ENCODE measurements around the gene NOTO.
"Not testable (repeated sequence)": the region's sequence is repeated elsewhere in the genome, so short reads cannot be mapped to it uniquely, and the experiment has no call there.

The NOTO gene, protein sequence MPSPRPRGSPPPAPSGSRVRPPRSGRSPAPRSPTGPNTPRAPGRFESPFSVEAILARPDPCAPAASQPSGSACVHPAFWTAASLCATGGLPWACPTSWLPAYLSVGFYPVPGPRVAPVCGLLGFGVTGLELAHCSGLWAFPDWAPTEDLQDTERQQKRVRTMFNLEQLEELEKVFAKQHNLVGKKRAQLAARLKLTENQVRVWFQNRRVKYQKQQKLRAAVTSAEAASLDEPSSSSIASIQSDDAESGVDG
- 0 reads per million in 4 donors for total RNA-seq

DNA sequence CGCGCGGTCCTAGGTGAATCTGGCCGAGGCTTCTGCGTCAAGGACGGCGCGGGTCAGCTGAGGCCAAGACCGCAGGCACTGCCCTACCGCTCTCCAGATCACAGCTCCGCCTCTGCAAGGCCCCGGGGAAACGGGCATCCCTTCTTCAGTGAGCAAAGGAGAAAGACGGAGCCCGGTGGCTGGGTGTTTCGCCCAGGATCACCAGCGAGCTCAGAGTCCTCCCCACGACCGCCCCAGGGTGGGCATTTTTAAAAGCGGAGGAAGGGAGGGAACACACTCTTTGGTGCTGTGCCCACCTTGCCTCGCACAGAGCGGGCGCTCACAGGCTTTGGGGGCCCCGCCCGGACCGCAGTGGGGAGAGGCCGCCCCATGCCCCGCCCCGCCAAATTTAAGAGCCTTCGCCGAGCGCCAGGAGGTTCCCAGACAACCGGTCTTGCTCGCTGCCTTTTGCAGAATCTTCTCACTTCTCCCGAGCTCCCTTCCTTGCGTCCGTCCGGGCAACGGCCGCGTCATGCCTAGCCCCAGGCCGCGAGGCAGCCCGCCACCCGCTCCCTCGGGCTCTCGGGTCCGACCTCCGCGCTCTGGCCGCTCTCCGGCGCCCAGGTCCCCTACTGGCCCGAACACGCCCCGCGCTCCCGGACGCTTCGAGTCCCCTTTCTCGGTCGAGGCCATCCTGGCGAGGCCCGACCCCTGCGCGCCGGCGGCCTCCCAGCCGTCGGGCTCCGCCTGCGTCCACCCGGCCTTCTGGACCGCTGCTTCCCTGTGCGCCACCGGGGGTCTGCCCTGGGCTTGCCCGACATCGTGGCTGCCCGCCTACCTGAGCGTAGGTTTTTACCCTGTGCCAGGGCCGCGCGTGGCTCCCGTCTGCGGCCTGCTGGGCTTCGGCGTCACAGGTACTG lies at the start of gene NOTO:
NOTO (plus strand) TSS at position 419 of the 899 bp plus-strand sequence; CDS start at position 512, 93 bp downstream.
- DNase-seq = no peak

DNA sequence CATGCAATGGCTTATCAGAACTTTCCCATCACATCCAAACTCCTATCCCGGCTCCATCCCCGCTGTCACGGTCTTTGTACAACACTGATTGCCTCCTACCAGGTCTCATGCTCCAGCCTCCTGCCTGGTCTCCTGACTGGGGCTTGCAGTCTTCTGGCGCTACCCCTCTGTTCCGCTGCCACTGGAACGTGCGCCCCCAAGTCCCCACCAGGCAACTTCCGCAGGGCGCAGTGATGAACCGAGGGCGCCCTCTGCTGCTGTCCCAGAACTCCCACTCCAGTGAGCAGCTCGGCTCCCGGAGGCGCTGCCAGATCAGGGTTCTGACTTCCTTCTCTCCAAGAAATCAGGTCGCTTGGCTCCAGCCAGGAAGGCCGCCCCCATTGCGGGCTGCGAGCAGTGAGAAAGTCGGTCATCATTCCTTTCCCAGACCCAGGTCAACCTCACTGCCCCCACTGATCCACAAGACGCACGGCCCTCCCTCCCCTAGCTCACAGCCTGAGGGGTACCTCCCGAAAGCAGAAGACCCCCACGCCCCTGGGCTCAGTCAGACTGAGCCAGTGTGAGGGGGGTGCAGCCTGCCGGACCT lies 45.7 kb upstream of the NOTO start:
- DNase-seq = peak in 2 of 5 donors; percentile 6 to 22

DNA sequence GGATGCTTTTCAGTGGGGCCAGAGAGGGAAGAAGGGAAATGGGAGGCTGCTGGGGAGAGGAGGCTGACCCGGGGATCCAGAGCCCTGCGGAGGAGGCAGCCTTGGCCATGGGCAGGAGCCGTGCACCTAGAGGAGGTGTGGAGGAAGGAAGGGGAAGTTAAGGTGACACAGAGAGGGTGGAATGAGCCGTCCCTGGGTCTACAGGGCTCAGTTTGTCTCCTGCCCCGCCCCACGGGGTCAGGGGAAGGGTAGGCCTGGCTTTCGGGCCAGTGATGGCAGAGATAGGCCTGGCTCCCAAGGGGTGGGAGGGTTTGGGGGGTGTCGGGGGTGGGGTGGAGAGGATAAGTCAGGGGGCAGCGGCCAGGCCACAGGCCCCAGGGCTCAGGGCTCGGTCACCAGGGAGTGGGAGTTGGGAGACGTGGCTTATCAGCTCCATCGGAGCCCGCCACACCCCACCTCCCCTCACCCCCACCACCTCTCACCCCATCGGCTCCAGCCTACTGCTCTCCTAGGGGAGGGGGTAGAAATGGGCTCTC lies 39.5 kb upstream of the NOTO start:
- DNase-seq = no peak

DNA sequence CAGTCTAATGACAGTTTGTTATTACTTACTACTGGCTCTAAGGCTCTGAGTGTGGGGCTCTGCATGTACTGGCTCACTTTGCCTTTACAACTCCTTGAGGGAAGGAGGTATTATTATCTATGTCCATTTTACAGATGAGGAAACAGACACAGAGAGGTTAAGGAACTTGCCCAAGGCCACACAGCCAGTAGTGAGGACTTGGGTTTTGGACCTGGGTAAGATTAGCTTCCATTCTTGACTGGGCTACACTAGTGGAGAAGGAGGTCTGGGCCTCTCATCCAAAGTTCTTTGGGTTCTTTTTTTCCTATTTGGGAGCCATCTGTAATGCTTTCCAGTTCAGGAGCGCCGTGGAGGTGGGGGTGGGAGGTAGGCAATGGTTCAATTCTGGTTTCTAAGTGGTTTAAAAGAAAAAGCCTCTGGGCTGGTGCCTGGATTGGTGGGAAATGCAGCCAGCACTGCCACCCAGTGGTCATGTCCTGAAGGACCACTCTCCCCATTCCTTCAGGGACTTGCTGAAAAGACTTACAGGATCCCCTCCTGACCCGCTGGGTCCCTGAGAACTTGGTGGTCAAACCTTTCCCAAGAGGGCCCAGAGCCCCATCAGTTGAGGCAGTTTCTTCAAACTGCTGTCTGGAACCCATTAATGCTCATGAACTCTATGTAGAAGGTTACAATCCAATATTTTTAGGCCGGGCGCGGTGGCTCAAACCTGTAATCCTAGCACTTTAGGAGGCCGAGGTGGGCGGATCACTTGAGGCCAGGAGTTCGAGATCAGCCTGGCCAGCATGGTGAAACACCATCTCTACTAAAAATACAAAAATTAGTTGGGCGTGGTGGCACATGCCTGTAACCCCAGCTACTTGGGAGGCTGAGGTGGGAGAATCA lies 38.6 kb upstream of the NOTO start:
- DNase-seq = peak in 4 of 5 donors; percentile 33 to 53 (median 44)

DNA sequence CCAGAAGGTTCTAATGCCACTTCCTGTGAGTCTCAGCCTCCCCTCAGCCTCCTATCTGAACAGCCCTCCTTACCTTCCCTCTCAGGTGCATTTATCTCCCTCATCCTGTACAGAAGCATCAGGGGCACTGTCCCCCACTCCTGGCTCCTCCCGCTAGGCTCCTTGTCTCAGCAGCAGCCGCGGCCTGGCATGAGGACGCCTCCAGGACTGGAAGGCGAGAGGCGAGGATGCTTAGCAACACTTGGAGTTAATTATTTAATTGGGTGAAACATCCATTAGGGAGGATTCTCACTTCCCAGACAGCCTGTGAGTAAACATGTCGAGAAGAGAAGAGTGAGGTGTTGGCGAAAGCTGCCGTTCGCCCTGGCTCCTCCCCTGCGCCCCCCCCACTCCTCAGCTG lies 36.4 kb upstream of the NOTO start:
- not testable (repeated sequence) for DNase-seq

DNA sequence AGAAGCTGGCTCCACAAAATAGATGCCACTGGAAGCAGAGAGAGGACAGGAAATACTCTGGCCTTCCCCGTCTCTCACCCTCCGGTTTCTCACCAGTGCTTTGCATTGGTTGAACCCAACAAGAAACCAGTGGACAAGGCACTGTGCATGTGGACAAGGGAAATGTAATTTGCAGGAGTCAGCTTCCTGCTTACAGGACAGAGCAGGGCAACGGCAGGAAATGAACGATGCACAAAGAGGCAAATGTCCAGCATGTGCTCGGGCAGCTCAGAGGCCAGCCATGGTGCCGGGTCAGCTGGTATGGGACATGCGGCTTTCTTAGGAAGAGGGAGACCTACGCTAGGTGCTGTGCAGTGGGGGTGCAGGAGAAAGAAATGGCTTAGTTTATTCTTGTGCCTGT lies 35.6 kb upstream of the NOTO start:
- DNase-seq = not testable (repeated sequence)

DNA sequence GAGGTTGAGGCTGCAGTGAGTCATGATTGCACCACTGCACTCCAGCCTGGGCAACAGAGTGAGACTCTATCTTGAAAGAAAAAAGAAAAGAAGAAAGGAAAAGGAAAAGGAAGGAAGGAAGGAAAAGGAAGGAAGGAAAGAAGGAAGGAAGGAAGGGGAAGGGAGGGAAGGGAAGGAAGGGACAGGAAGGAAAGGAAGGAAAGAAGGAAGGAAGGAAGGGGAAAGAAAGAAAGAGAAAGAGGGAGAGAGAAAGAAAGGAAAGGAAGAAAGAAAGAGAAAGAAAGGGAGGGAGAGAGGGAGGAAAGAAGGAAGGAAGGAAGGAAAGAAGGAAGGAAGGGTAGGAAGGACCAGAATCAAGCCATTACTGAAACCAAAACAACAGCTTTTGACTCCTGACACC lies 34.0 kb upstream of the NOTO start:
- not testable (repeated sequence) for DNase-seq

DNA sequence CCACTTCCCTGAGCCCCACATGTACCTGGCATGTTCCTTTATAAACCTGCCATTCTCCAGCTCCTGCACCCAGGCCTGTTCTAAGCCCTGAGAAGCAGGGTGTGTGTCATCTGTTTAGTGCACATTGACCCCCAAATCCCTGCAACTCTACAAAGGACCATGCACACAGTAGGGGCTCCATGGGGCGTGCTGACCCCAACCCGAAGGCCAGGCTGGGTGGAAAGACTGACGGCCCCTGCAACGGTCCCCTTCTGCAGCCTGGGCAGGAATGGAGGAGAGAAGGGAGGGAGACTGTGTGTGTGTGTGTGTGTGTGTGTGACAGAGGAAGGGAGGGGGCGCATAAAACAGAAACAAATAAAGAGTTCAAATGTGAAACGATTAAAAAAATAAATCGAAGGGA lies 32.0 kb upstream of the NOTO start:
- DNase-seq = not testable (repeated sequence)

DNA sequence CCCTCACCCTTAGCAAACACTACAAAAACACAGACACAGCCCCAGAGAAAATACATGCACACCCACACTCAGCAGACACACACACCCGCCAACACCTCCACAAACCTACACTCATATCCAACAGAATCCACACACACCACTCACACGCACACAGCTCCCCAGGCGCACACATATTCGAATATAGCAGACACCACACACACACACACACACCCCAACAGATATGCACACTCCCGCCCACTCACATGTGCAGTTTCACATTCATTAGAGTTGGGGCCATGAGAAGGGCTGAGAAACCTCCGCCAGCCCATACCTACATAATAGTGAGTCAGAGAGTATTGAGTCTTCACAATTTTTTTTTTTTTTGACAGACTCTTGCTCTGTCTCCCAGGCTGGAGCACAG lies 29.4 kb upstream of the NOTO start:
- peak in 1 of 5 donors; percentile 10 for DNase-seq

DNA sequence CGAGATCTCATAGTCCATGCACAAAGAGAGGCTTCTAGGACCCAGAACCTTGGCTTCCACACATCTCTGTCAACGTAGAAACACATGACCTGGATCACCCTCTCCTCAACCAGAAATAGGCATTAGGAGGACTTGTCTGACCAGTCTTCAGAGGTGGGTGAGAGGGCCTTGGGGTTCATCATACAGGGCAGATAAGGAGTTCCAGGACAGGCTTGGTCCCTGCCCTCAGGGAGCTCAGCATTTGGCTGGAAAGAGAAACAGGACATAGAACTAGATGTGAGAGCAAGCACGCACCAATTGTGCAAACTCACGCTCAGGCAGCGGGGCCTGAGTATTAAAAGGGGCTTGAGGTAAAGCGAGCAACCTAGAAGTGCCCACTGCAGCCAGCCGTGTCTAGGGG lies 28.6 kb upstream of the NOTO start:
- DNase-seq = no peak

DNA sequence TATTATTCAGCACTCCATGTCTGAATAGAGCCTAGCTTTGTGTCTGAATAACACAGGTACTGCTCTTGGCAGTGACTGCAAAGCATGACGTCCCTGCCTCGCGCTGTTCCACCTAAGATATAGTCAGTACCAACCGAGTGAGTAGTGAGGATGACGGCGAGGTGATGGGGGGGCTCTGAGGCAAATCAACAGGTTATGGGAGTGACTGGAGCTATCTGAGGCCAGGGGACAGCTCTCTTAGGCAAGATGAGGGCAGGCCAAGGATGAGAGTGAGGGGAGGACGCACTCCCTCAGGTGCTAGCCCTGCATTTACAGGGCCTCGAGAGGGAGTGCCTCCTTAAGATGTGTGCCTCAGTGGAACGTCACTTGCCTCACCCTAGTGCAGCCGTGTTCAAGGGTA lies 28.1 kb upstream of the NOTO start:
- no peak for DNase-seq

DNA sequence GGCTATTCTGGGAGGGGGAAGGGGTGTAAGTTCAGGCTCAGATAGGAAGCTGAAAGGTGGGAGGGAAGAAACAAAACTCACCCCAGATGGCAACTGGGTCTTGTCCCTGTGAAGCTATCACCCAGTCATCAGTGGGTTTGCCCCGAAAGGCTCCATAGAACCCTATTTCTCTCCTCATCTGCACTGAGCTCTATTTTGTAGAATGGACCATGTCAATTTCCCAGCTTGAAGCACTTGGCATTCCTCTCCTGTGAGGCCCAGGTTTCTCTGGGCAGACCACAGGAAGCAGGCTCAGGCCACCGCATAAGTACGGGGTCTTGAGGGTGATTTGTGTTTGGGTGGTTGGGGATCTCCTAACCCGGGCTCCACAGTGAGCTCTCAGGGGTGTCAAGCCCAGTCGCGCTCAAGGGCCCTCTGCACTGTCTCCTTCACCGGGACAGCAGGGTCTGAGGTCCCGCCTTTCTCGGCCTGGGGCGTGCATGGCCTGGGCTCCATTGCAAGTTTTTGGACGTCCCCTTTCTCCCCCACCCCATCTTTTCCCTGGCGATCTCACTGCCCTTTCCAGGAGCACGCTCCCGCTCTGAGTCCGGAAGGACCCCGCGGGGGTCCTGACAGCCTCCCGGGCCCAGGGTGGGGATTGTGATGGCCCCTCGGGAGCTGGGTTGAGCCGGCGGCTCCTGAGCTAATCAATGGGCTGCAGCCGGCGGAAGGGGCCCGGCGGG lies 27.3 kb upstream of the NOTO start:
- DNase-seq = no peak

DNA sequence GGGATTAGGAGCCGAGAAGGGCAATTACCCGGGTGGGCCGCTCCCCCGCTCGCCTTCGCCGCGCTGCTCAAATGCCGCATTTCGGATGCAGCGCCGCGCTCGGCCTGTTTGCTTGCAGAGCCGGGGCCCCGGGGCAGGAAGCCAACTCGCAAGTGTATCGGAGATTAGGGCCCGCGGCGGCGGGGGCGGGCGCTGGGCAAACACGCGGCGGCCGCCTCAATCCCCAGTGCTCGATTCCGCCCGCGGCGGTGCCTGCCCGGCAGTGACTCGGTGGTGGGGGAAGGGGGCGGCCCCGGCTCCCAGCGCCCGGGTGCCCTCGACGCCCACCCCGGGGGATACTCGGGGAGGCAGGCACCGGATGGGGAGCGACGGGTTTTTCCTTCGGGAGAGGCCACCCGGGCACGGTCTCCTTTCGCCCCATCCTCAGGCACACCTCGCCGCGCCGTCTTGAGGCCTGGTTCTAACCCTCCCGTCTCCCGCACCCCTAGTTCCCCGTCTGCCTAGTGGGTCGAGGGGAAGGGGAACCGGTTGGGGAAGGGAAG lies 26.6 kb upstream of the NOTO start:
- DNase-seq = peak; percentile 33 to 68 (median 60)

DNA sequence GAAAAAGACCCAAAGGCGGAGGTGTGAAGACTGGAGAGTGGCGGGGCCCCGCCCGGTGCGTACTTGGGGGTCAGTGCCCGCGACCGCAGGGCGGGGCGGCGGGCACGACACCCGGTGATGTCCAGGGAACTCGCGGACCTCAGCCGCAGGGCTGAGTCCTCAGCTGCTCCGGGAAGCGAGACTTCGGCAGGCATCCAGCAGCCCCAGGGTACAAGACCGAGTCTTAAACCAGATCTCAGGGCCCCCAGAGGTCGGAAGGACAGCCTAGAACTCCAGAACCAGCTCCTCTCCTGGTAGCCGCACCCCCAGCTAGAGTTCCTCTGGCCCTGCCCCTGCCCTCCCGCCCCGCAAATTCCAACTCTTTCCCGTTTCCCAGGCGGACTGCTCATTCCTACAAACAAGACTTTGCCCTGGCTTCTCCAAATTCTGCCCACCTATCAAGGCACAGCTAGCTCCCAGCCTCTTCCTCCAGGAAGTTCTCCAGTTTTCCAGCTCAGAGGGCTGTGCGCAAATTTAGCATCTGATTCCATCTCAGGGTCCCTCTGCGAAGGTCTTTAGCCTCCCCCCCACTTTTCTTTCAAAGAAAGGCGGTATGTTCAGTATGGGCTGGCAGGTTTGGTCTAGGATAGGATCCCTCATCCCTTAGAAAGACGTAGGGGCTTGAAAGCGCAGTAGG lies 26.0 kb upstream of the NOTO start:
- no peak for DNase-seq

DNA sequence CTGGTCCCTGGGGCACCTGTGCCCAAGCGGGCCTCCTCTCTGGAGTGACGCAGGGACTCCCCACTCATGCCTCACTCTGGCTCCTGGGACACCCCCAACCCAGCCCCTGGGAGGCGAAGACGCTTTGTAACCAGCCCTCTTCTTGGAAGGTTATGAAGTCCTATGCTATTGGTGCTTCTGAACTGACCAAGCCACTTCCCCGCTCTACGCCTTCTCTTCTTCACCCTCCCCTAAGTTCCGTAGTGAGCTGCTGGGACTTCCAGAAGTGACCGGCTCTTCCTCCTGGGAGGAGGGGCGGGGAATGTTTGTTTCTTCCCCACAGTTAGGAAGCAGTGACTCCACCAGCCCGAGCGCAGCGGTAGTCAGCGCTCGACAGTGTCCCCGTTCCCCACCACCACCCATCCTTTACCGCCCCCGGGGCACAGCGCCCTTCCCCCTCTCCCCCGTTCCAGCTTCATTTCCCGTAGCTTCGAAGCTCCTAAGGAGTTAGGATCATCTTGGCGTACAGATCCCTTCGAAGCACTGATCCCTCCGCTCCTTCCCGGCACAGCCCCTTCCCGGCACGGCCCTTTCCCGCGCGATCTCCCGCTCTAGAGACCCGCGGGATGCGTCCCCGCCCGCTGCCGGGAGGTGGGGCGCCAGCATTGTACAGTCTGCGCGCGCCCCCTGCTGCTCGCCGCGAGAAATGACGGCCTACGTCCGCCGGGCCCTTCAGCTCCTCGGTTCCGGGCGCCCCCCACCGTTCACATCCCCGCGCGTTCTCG lies 25.3 kb upstream of the NOTO start:
- peak; percentile 70 to 84 (median 82) for DNase-seq

DNA sequence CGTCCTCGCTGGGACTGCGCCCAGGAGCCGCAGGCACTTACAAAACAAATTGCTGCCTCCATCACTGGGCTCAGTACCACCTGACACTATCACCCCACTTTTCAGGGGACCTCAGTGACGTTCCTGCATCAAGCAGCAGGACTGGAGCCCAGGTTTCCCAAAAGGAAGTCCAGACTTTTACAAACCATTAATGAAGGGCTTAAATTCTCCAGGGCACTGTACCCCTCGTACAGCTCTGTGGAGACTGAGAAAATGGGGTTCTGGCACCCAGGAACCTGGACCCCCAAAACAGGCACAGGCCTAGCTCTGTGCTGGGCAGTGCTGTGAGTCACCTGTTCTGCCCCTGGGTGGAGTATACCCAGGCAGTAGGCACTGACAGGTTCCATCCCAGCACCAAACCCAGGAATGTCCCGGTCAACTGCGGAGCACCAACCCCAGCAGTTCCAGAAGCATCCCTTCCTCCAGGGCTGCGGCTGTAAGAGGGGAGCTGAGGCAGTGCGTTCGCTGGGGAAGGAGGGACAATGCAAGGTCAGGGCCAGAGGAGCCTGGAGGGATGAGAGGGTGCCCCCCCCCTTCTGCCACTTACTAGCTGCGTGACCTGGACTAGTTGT lies 24.6 kb upstream of the NOTO start:
- DNase-seq = no peak

DNA sequence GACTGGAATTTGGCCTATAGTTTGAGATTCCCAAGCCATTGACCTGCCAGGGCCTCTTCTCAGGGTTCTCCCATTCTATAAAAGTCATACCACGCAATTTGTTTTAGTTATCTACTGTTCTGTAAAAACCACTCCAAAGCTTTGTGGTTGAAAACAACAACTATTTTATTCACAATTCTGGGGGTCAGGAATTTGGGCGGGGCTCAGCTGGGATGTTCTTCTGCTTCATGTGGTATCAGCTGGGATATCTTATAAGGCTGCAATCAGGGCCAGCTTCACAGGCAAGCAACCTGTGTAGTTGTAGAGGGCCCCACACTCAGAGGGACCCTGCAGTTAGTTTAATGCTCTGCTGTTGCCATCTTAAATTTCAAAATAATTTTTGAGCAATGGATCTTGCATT lies 16.4 kb upstream of the NOTO start:
- no peak for DNase-seq

DNA sequence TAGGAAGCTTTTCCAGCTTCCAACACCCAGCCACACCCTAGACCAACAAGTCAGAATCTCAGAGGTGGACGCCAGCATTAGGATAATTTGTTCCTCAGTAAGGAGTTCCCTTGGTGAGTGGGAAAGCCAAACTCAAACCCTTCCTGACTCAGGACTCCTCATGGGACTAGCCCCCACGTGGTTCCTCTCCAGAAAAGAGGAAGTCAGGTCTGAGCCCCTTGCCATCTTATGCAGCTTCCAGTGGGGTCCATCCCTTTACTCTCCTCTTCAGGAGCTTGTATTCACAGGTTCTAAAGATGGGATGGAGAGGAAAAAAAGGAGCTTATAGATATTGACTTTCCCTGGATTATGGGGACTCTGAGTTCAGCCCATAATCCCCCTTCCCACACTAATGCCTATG lies 14.8 kb upstream of the NOTO start:
- DNase-seq = no peak

DNA sequence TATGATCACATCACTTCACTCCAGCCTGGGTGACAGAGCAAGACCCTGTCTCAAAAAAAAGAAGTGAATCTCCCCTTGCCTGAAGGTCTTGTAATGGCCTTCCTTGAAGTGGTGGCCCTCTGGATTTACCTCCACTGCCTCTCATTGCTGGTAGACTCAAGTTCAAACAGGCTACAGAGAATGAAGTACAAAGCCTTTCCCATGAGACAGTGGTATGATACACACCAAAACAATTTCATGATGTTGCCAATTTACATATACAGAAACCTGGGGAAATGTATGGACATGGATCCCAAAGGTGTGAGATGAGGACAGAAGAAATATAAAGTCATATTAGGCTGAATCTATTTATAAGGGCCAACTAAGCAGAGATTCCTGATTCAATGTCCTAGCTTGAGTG lies 4.8 kb upstream of the NOTO start:
- DNase-seq = no peak

All from T-helper 1 cell (primary cell).